PC-9 (cell line): ENCODE results near the gene HEPHL1. TPM values are rescaled to one million over a fixed set of nuclear protein-coding genes. Genes with fewer than 3 reads are reported as not detected.

Source experiments
- BruUV-seq: library from RNA; stranded (reverse); fragments of 400-500 nt; replicated peaks from 2 replicates; lab custom pipeline; 2021; lab: Mats Ljungman, UMichigan
- CTCF ChIA-PET: fragments of 300-600 bp; sonication (Branson Sonifier 250); formaldehyde crosslinking; loops from one replicate; lab custom pipeline; 2022; ENCODE audit warnings: antibody characterized with exemption; lab: Charles Lee
- POLR2A ChIA-PET: fragments of 300-600 bp; sonication (Branson Sonifier 250); formaldehyde crosslinking; loops from one replicate; lab custom pipeline; 2022; ENCODE audit warnings: antibody characterized with exemption; ENCODE audit not compliant: unreplicated experiment; lab: Charles Lee
- DNase-seq, 2 experiments: peaks; one replicate each; pipeline versions ENCODE4 v3.0.0 to v3.0.0-alpha.2; 2015 to 2022; ENCODE audit warnings: mixed read lengths in 1 of 2
- H2AFZ ChIP-seq: fragments of 200-600 bp; sonication (generic); 2 replicates; pipeline ENCODE4 v1.8.1; 2017; ENCODE audit warnings: antibody characterized with exemption
- H3F3A ChIP-seq: fragments of 200-600 bp; sonication (generic); 2 replicates; pipeline ENCODE4 v1.8.1; 2017; ENCODE audit warnings: antibody characterized with exemption, mild to moderate bottlenecking, low read depth; ENCODE audit not compliant: insufficient read depth
- H3K27ac ChIP-seq: fragments of 200-600 bp; sonication (generic); 2 replicates; pipeline ENCODE4 v1.6.1; 2016; ENCODE audit warnings: mixed run types
- H3K27me3 ChIP-seq: fragments of 200-600 bp; sonication (generic); 2 replicates; pipeline ENCODE4 v1.6.1; 2016; ENCODE audit warnings: low read depth, mixed run types; ENCODE audit not compliant: insufficient read depth
- H3K36me3 ChIP-seq: fragments of 200-600 bp; sonication (generic); 2 replicates; pipeline ENCODE4 v1.6.1; 2016; ENCODE audit warnings: low read depth, mixed run types
- H3K4me1 ChIP-seq: fragments of 200-600 bp; sonication (generic); replicated peaks from 2 replicates; pipeline ENCODE4 v1.6.1; 2016; ENCODE audit warnings: mixed run types; ENCODE audit not compliant: insufficient read depth
- H3K4me2 ChIP-seq: fragments of 200-600 bp; sonication (generic); 2 replicates; pipeline ENCODE4 v1.6.1; 2017; ENCODE audit warnings: mixed run types
- H3K4me3 ChIP-seq: fragments of 200-600 bp; sonication (generic); 2 replicates; pipeline ENCODE4 v1.6.1; 2016; ENCODE audit warnings: mixed run types
- H3K79me2 ChIP-seq: fragments of 200-600 bp; sonication (generic); 2 replicates; pipeline ENCODE4 v1.6.1; 2017; ENCODE audit warnings: low read depth, mixed run types
- H3K9me2 ChIP-seq: fragments of 200-600 bp; sonication (generic); 2 replicates; pipeline ENCODE4 v1.8.1; 2017; ENCODE audit warnings: mild to moderate bottlenecking; ENCODE audit not compliant: insufficient read depth
- H3K9me3 ChIP-seq: fragments of 200-600 bp; sonication (generic); 2 replicates; pipeline ENCODE4 v1.8.1; 2016; ENCODE audit warnings: low read depth; ENCODE audit not compliant: insufficient read depth
- H4K20me1 ChIP-seq: fragments of 200-600 bp; sonication (generic); 2 replicates; pipeline ENCODE4 v1.8.1; 2017; ENCODE audit not compliant: insufficient read depth
- EZH2 ChIP-seq: fragments of 200-600 bp; sonication (generic); IDR thresholded peaks from 2 replicates; pipeline ENCODE4 v1.8.0; 2017; ENCODE audit warnings: antibody characterized with exemption, low read depth
- intact Hi-C: fragments of 100-400 bp; cut with micrococcal nuclease; formaldehyde crosslinking; loops from one replicate; pipeline ENCODE4 v1.10.0; 2022; ENCODE audit not compliant: unreplicated experiment
- total RNA-seq: library from RNA; stranded (reverse); gene quantifications from 2 replicates; pipeline ENCODE4 v1.2.3, GENCODE V29; 2021
- TF ChIP-seq, protein P1 (sequence below): fragments of 200-600 bp; sonication (generic); conservative IDR thresholded peaks from 2 replicates; pipeline ENCODE4 v1.6.1; 2017; ENCODE audit warnings: mixed run types, antibody characterized with exemption, mild to moderate bottlenecking, moderate library complexity

The HEPHL1 gene
- total RNA-seq, 1 experiment from 2014 or later = not detected

DNA sequence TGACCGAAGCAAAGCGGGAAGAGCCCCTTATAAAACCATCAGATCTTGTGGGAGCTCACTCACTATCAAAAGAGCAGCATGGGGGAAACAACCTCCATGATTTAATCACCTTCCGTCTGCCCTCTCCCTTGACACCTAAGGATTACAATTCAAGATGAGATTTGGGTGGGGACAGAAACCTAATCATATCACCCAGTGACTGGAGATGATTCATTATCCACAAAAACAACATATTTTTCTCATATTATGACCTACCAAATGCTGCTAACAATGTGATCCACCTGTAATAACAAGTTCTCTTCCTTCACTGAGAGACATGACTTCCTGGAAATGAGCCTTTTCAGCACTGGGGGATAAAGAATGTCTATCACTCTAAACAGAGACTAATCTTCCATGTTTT is 23.4 kb upstream of the HEPHL1 start:
- no peaks in the 10 kb centered on the region for H3F3A ChIP-seq
- no peak overlapping the region for H3K27ac ChIP-seq
- no peak for TF ChIP-seq EZH2
- TF ChIP-seq, protein P1, sequence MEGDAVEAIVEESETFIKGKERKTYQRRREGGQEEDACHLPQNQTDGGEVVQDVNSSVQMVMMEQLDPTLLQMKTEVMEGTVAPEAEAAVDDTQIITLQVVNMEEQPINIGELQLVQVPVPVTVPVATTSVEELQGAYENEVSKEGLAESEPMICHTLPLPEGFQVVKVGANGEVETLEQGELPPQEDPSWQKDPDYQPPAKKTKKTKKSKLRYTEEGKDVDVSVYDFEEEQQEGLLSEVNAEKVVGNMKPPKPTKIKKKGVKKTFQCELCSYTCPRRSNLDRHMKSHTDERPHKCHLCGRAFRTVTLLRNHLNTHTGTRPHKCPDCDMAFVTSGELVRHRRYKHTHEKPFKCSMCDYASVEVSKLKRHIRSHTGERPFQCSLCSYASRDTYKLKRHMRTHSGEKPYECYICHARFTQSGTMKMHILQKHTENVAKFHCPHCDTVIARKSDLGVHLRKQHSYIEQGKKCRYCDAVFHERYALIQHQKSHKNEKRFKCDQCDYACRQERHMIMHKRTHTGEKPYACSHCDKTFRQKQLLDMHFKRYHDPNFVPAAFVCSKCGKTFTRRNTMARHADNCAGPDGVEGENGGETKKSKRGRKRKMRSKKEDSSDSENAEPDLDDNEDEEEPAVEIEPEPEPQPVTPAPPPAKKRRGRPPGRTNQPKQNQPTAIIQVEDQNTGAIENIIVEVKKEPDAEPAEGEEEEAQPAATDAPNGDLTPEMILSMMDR = no peak
- DNase-seq = no peak
- intact Hi-C loops = no loop called here
- no peak overlapping the region for H3K4me3 ChIP-seq
- H3K9me3 ChIP-seq = peaks cover 28% of the 10 kb centered on the region
- H3K4me1 ChIP-seq = peaks cover 8% of the 10 kb centered on the region; the same call in 1 of the 2 replicates
- no peaks in the 10 kb centered on the region for H3K79me2 ChIP-seq
- CTCF ChIA-PET = no interaction called here
- H2AFZ ChIP-seq = no peak overlapping the region
- BruUV-seq = no TSS peak
- POLR2A ChIA-PET = no interaction called here
- H3K36me3 ChIP-seq = no peaks in the 10 kb centered on the region
- no peaks in the 10 kb centered on the region for H3K27me3 ChIP-seq
- H3K9me2 ChIP-seq = no peaks in the 10 kb centered on the region
- H3K4me2 ChIP-seq = no peak overlapping the region
- no peaks in the 10 kb centered on the region for H4K20me1 ChIP-seq

DNA sequence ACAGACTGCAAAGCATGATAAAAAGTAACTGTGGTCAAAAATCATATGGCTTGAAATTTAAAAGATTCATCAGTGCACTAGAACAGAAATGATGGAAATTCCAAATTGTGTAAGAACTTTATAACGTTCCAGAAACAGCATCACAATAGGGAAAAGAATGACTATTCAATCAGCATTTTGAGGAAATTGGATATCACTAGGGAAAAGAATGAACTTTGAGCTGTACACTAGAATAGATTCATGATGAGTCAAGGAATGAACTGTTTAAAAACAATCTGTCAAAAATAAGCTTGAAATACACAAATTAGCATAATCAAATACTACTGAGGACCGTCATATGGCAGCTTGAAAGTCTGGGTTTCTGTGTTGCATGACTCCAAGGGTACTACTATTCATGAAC is 20.5 kb upstream of the HEPHL1 start:
- intact Hi-C loops = no loop called here
- Histone ChIP-seq H3K4me2 (no peak overlapping the region), H3K9me3 (peaks cover 7% of the 10 kb centered on the region; the same call in 1 of the 2 replicates), H3K4me3 (no peak overlapping the region), H3K27ac (no peak overlapping the region), H2AFZ (no peak overlapping the region; the same call in 1 of the 2 replicates), H3F3A (no peaks in the 10 kb centered on the region), H3K4me1 (peaks cover 9% of the 10 kb centered on the region; the same call in 1 of the 2 replicates), H3K27me3 (no peaks in the 10 kb centered on the region), H3K79me2 (no peaks in the 10 kb centered on the region), H3K9me2 (no peaks in the 10 kb centered on the region), H3K36me3 (no peaks in the 10 kb centered on the region), H4K20me1 (no peaks in the 10 kb centered on the region)
- BruUV-seq = no TSS peak
- CTCF ChIA-PET = no interaction called here
- POLR2A ChIA-PET = no interaction called here
- TF ChIP-seq EZH2 = no peak
- TF ChIP-seq, protein P1 = no peak
- DNase-seq = no peak

DNA sequence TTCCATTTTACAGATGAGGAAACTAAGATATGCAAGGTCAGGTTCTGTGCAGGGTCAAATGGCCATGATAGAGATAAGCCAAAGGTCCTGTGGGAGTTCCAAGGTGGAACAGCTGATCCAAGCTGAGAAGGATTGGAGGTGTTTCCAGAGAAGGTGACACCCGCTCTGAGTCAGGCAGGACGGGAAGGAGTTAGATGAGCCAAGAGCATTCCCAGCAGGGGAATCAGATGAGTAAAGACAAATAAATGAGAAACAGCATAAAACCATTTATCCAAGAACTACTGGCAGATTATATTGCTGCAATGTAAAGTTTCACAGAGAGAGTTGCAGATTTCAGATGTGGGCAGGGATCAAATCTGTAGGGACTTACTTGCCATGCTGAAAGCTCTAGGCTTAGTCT is 18.9 kb upstream of the HEPHL1 start:
- Histone ChIP-seq H3K36me3 (no peaks in the 10 kb centered on the region), H3K9me3 (peaks cover 5% of the 10 kb centered on the region; the same call in 1 of the 2 replicates), H3K4me1 (peaks cover 9% of the 10 kb centered on the region; the same call in 1 of the 2 replicates), H3K4me3 (no peak overlapping the region), H3K4me2 (no peak overlapping the region), H3K27ac (no peak overlapping the region), H4K20me1 (no peaks in the 10 kb centered on the region), H3K79me2 (no peaks in the 10 kb centered on the region), H3K27me3 (no peaks in the 10 kb centered on the region), H3K9me2 (no peaks in the 10 kb centered on the region), H3F3A (no peaks in the 10 kb centered on the region), H2AFZ (no peak overlapping the region)
- intact Hi-C loops = no loop called here
- TF ChIP-seq EZH2 = no peak
- TF ChIP-seq, protein P1 = no peak
- CTCF ChIA-PET = no interaction called here
- DNase-seq = no peak
- no TSS peak for BruUV-seq
- POLR2A ChIA-PET = no interaction called here
